Astrocyte of the cerebellum (primary cell): ENCODE results near the gene TULP3.

Source experiments
- DNase-seq: peaks from one replicate; pipeline ENCODE4 v3.0.0-alpha.2; 2011; ENCODE audit warnings: low read depth
- H3K4me3 ChIP-seq: 2 replicates; pipeline ENCODE4 v1.5.1; 2011; ENCODE audit warnings: mild to moderate bottlenecking, low read depth, low read length, moderate library complexity
- in situ Hi-C: cut with HindIII; loops from 2 replicates; pipeline ENCODE4 v1.10.0; 2017; ENCODE audit warnings: low sequenced_read_pairs
- TF ChIP-seq, protein P1 (sequence below): IDR thresholded peaks from 2 replicates; pipeline ENCODE4 v1.5.1; 2012; ENCODE audit warnings: low read length, low read depth, moderate library complexity, mild to moderate bottlenecking; ENCODE audit errors: missing control alignments

TULP3 gene

DNA sequence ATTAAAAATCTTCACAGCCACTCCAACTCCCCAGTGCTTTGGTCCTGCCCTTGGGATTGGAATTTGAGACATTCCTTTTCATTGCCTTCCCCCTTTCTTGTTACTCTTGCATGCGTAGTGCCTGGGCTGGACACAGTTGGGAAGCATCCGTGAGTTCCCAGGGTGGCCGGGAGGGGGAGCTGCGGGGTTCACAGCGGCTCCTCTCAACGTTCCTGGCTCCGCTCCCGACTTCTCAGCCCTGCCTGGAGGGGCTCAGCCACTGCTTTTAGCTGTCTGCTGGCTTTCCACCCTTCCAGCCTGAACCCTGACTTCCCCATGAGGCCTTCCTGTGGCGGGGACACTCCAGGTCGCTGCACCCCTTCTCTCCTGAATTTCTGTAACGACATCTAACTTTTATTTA lies 37.1 kb upstream of the TULP3 start:
- H3K4me3 ChIP-seq: no peak overlapping the region
- DNase-seq: peak; percentile 62
- in situ Hi-C loops: no loop called here
- TF ChIP-seq, protein P1, sequence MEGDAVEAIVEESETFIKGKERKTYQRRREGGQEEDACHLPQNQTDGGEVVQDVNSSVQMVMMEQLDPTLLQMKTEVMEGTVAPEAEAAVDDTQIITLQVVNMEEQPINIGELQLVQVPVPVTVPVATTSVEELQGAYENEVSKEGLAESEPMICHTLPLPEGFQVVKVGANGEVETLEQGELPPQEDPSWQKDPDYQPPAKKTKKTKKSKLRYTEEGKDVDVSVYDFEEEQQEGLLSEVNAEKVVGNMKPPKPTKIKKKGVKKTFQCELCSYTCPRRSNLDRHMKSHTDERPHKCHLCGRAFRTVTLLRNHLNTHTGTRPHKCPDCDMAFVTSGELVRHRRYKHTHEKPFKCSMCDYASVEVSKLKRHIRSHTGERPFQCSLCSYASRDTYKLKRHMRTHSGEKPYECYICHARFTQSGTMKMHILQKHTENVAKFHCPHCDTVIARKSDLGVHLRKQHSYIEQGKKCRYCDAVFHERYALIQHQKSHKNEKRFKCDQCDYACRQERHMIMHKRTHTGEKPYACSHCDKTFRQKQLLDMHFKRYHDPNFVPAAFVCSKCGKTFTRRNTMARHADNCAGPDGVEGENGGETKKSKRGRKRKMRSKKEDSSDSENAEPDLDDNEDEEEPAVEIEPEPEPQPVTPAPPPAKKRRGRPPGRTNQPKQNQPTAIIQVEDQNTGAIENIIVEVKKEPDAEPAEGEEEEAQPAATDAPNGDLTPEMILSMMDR: peak; percentile 96

GRCh38 chr12:2854669-2855453 lies 35.8 kb upstream of the TULP3 start:
- H3K4me3 ChIP-seq: no peak overlapping the region
- TF ChIP-seq, protein P1: no peak
- in situ Hi-C loops: no loop called here
- DNase-seq: no peak

- TF ChIP-seq, protein P1: no peak
- H3K4me3 ChIP-seq: no peak overlapping the region
- in situ Hi-C loops: no loop called here
- no peak for DNase-seq
Measured at GRCh38 chr12:2855546-2855945, 35.1 kb upstream of the TULP3 start.

GRCh38 chr12:2856051-2856450 lies 34.6 kb upstream of the TULP3 start:
- TF ChIP-seq, protein P1: no peak
- H3K4me3 ChIP-seq: no peak overlapping the region
- in situ Hi-C loops: no loop called here
- no peak for DNase-seq

DNA sequence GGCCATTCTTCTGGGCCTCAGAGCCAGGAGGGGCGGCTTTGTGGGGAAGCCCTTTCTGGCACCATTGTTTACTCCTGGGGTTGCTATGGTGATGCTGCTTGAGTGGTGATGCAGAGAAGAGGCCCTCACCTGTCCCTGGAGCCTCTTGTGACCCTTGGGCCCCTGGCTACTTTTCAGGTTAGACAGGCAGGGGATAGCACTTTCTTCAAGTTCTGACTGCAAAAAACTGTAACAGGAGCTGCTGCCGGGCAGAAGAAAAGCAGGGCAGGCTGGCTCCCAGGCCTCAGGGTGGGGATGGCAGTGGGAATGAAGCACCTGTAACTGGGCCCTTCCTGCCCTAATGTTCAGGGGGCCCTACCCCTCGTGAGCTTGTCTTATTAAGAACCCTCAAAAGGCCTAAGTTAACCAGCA lies 33.7 kb upstream of the TULP3 start, which contains the start of gene TEX52:
Gene TEX52, minus strand, starts transcription at position 19 of the 411 bp plus-strand sequence. Its CDS starts 13 bp downstream, at position 6.
- in situ Hi-C loops: no loop called here
- TF ChIP-seq, protein P1: no peak
- no peak within 1 kb of the TSS for H3K4me3 ChIP-seq
- DNase-seq: no peak

GRCh38 chr12:2857576-2857975 lies 33.1 kb upstream of the TULP3 start:
- DNase-seq: no peak
- TF ChIP-seq, protein P1: no peak
- in situ Hi-C loops: no loop called here
- H3K4me3 ChIP-seq: no peak overlapping the region
